Upper lobe of right lung (tissue), 1 donor: ENCODE results near the gene TNFRSF14. TPM values are rescaled to one million over a fixed set of nuclear protein-coding genes. Genes with fewer than 3 reads are reported as not detected.

ENCODE experiments used
- ATAC-seq: fragments of 200-7000 bp; cut with Tn5 transposase; one replicate; pipeline ENCODE4 v1.9.1; 2020; ENCODE audit warnings: mild to moderate bottlenecking, moderate library complexity
- DNase-seq: peaks from one replicate; pipeline ENCODE4 v3.0.0-alpha.2; 2020
- H3K27ac ChIP-seq: fragments of 200-600 bp; one replicate; pipeline ENCODE4 v1.8.0; 2022
- H3K27me3 ChIP-seq: fragments of 200-600 bp; one replicate; pipeline ENCODE4 v1.8.0; 2022; ENCODE audit warnings: mild to moderate bottlenecking
- H3K36me3 ChIP-seq: fragments of 200-600 bp; one replicate; pipeline ENCODE4 v1.8.0; 2022
- H3K4me1 ChIP-seq: fragments of 200-600 bp; one replicate; pipeline ENCODE4 v1.8.0; 2022
- H3K4me3 ChIP-seq: fragments of 200-600 bp; one replicate; pipeline ENCODE4 v1.8.0; 2022; ENCODE audit warnings: mild to moderate bottlenecking
- H3K9me3 ChIP-seq: fragments of 200-600 bp; one replicate; pipeline ENCODE4 v1.8.0; 2022
- CTCF ChIP-seq: fragments of 200-600 bp; IDR thresholded peaks from one replicate; pipeline ENCODE4 v1.8.0; 2022; ENCODE audit warnings: antibody characterized with exemption
- intact Hi-C: fragments of 100-400 bp; cut with DNase I; formaldehyde crosslinking; loops from one replicate; pipeline ENCODE4 v1.11.0; 2022
- total RNA-seq: library from RNA; stranded (reverse); fragmentation: NEBNext Ultra II Directional; extraction: Animal tissue kit (Norgen Biotek cat#: 25700); gene quantifications from one replicate; pipeline ENCODE4 v1.2.1, GENCODE V29; 2021
- donor health status: DM: no; HTN: yes; CAD: no; lungs with severe emphysema.

The TNFRSF14 gene
- total RNA-seq, 1 donor from 2014 or later = 133 TPM

- Histone ChIP-seq H3K27me3 (no peaks in the 10 kb centered on the region), H3K4me3 (no peak overlapping the region), H3K36me3 (no peaks in the 10 kb centered on the region), H3K9me3 (no peaks in the 10 kb centered on the region), H3K4me1 (peaks cover 21% of the 10 kb centered on the region), H3K27ac (no peak overlapping the region)
- no peak for TF ChIP-seq CTCF
- DNase-seq (peak; percentile 57), ATAC-seq (no peak)
- intact Hi-C loops = no loop called here
These were observed 34.3 kb downstream of the TNFRSF14 start for GRCh38 chr1:2590233-2591141.

GRCh38 chr1:2591233-2591580 is 35.0 kb downstream of the TNFRSF14 start:
- Histone ChIP-seq H3K9me3 (no peaks in the 10 kb centered on the region), H3K27me3 (no peaks in the 10 kb centered on the region), H3K27ac (no peak overlapping the region), H3K4me3 (no peak overlapping the region), H3K36me3 (no peaks in the 10 kb centered on the region), H3K4me1 (peaks cover 21% of the 10 kb centered on the region)
- ATAC-seq (no peak), DNase-seq (no peak)
- TF ChIP-seq CTCF = no peak
- intact Hi-C loops = no loop called here

- DNase-seq (peak; percentile 58), ATAC-seq (no peak)
- no peaks in the 10 kb centered on the region for H3K27me3 ChIP-seq
- TF ChIP-seq CTCF = no peak
- H3K9me3 ChIP-seq = no peaks in the 10 kb centered on the region
- H3K27ac ChIP-seq = no peak overlapping the region
- H3K36me3 ChIP-seq = no peaks in the 10 kb centered on the region
- peaks cover 21% of the 10 kb centered on the region for H3K4me1 ChIP-seq
- H3K4me3 ChIP-seq = no peak overlapping the region
- intact Hi-C loops = no loop called here
These were observed 35.5 kb downstream of the TNFRSF14 start for GRCh38 chr1:2591581-2592261.

- Histone ChIP-seq H3K9me3 (no peaks in the 10 kb centered on the region), H3K36me3 (no peaks in the 10 kb centered on the region), H3K4me1 (peaks cover 16% of the 10 kb centered on the region), H3K27me3 (no peaks in the 10 kb centered on the region), H3K27ac (no peak overlapping the region), H3K4me3 (no peak overlapping the region)
- ATAC-seq (peak; percentile 39), DNase-seq (peak; percentile 54)
- intact Hi-C loops = no loop called here
- TF ChIP-seq CTCF = no peak
These were observed 36.5 kb downstream of the TNFRSF14 start for GRCh38 chr1:2592672-2593071.

GRCh38 chr1:2593251-2593878 is 37.2 kb downstream of the TNFRSF14 start:
- no peak for ATAC-seq
- TF ChIP-seq CTCF = no peak
- H3K36me3 ChIP-seq = no peaks in the 10 kb centered on the region
- H3K4me3 ChIP-seq = peak overlapping the region; percentile 37
- H3K4me1 ChIP-seq = peaks cover 14% of the 10 kb centered on the region
- intact Hi-C loops = no loop called here
- DNase-seq = peak; percentile 61
- H3K9me3 ChIP-seq = no peaks in the 10 kb centered on the region
- H3K27me3 ChIP-seq = no peaks in the 10 kb centered on the region
- no peak overlapping the region for H3K27ac ChIP-seq
